GM11168 (cell line): ENCODE results near the gene TSC22D2.
"Not testable (repeated sequence)": the region's sequence is repeated elsewhere in the genome, so short reads cannot be mapped to it uniquely, and the experiment has no call there.

Source experiments
- in situ Hi-C: fragments of 300-500 bp; cut with MboI; formaldehyde crosslinking; loops from one replicate; pipeline ENCODE4 v1.12.0; 2022; ENCODE audit warnings: low sequenced_read_pairs; ENCODE audit not compliant: unreplicated experiment

TSC22D2 gene

GRCh38 chr3:150472421-150472820 lies 64.3 kb downstream of the TSC22D2 start:
- in situ Hi-C loops = no loop called here

GRCh38 chr3:150473161-150473560 lies 65.1 kb downstream of the TSC22D2 start:
- in situ Hi-C loops = not testable (repeated sequence)

GRCh38 chr3:150479370-150479769 lies 71.3 kb downstream of the TSC22D2 start:
- in situ Hi-C loops = no loop called here

GRCh38 chr3:150480877-150481276 lies 72.8 kb downstream of the TSC22D2 start:
- in situ Hi-C loops = no loop called here

- in situ Hi-C loops = no loop called here
Measured at GRCh38 chr3:150483226-150483625, 75.1 kb downstream of the TSC22D2 start.

- in situ Hi-C loops = no loop called here
Measured at GRCh38 chr3:150484410-150484809, 76.3 kb downstream of the TSC22D2 start.

GRCh38 chr3:150488867-150489266 lies 80.8 kb downstream of the TSC22D2 start:
- in situ Hi-C loops = no loop called here

GRCh38 chr3:150490277-150490986 lies 82.3 kb downstream of the TSC22D2 start:
- in situ Hi-C loops = no loop called here

- in situ Hi-C loops = no loop called here
Measured at GRCh38 chr3:150494411-150494977, 86.4 kb downstream of the TSC22D2 start.

GRCh38 chr3:150495149-150495548 lies 87.1 kb downstream of the TSC22D2 start:
- in situ Hi-C loops = loop anchor here (5.0 kb wide), 1 partner anchor 208 kb away; no protein-coding TSS in a partner anchor

- in situ Hi-C loops = loop anchor here (5.0 kb wide), 1 partner anchor 208 kb away; no protein-coding TSS in a partner anchor
Measured at GRCh38 chr3:150495563-150496168, 87.6 kb downstream of the TSC22D2 start.

- in situ Hi-C loops = loop anchor here (5.0 kb wide), 1 partner anchor 211 kb away; no protein-coding TSS in a partner anchor
Measured at GRCh38 chr3:150497956-150498355, 89.9 kb downstream of the TSC22D2 start.

GRCh38 chr3:150500960-150501359 lies 92.9 kb downstream of the TSC22D2 start:
- in situ Hi-C loops = loop anchor here (25.0 kb wide), 1 partner anchor 539 kb away; the partner anchor contains the start of gene PFN2

GRCh38 chr3:150503402-150504099 lies 95.5 kb downstream of the TSC22D2 start:
- in situ Hi-C loops = loop anchor here (25.0 kb wide), 1 partner anchor 541 kb away; the partner anchor contains the start of gene PFN2

GRCh38 chr3:150504483-150504882 lies 96.4 kb downstream of the TSC22D2 start:
- in situ Hi-C loops = loop anchor here (25.0 kb wide), 1 partner anchor 542 kb away; the partner anchor contains the start of gene PFN2

- in situ Hi-C loops = loop anchor here (25.0 kb wide), 1 partner anchor 546 kb away; the partner anchor contains the start of gene PFN2
Measured at GRCh38 chr3:150508401-150508800, 100.3 kb downstream of the TSC22D2 start.

GRCh38 chr3:150509780-150510179 lies 101.7 kb downstream of the TSC22D2 start:
- in situ Hi-C loops = loop anchor here (25.0 kb wide), 1 partner anchor 547 kb away; the partner anchor contains the start of gene PFN2

- in situ Hi-C loops = loop anchor here (25.0 kb wide), 1 partner anchor 549 kb away; the partner anchor contains the start of gene PFN2
Measured at GRCh38 chr3:150511122-150511821, 103.2 kb downstream of the TSC22D2 start.

- in situ Hi-C loops = loop anchor here (25.0 kb wide), 1 partner anchor 553 kb away; the partner anchor contains the start of gene PFN2
Measured at GRCh38 chr3:150515210-150515609, 107.1 kb downstream of the TSC22D2 start.
